G401 (cell line): ENCODE results near the gene AFG1L. TPM values are rescaled to one million over a fixed set of nuclear protein-coding genes. Genes with fewer than 3 reads are reported as not detected.
"Not testable (repeated sequence)": the region's sequence is repeated elsewhere in the genome, so short reads cannot be mapped to it uniquely, and the experiment has no call there.

ENCODE experiments used
- DNase-seq: peaks from one replicate; pipeline ENCODE4 v3.0.0-alpha.2; 2015; ENCODE audit warnings: low spot score
- in situ Hi-C: cut with HindIII; loops from 2 replicates; pipeline ENCODE4 v1.10.0; 2016; ENCODE audit warnings: low sequenced_read_pairs, mixed read lengths
- total RNA-seq: library from RNA; depleted of rRNA; stranded (reverse); fragments of >200 nt; shearing (Covaris generic); gene quantifications from 2 replicates; pipeline ENCODE4 v1.2.3, GENCODE V29; 2014

Gene AFG1L
- total RNA-seq, 1 experiment from 2014 or later = 9.5 TPM

GRCh38 chr6:108286366-108286765 is 8.5 kb upstream of the AFG1L start:
- in situ Hi-C loops = no loop called here
- DNase-seq = no peak

- in situ Hi-C loops = no loop called here
- DNase-seq = no peak
These were observed 7.5 kb upstream of the AFG1L start for GRCh38 chr6:108287373-108287772.

- no peak for DNase-seq
- in situ Hi-C loops = no loop called here
These were observed 6.1 kb upstream of the AFG1L start for GRCh38 chr6:108288742-108289141.

GRCh38 chr6:108291091-108291490 is 3.8 kb upstream of the AFG1L start:
- DNase-seq = no peak
- in situ Hi-C loops = no loop called here

- DNase-seq, in situ Hi-C loops: not testable (repeated sequence)
These were observed 2.3 kb upstream of the AFG1L start for GRCh38 chr6:108292561-108292960.

- in situ Hi-C loops = no loop called here
- no peak for DNase-seq
These were observed 1.1 kb upstream of the AFG1L start for GRCh38 chr6:108293527-108294296.

GRCh38 chr6:108294297-108294726 is 542 bp upstream of the AFG1L start:
- no peak for DNase-seq
- in situ Hi-C loops = no loop called here

- in situ Hi-C loops = no loop called here
- DNase-seq = no peak
These were observed 822 bp downstream of the AFG1L start for GRCh38 chr6:108295676-108296075.

GRCh38 chr6:108302386-108302785 is 7.5 kb downstream of the AFG1L start:
- DNase-seq = no peak

GRCh38 chr6:108304646-108305045 is 9.8 kb downstream of the AFG1L start:
- in situ Hi-C loops = no loop called here

More at GRCh38 chr6:108302386-108302785, 7.5 kb downstream of the AFG1L start:
- in situ Hi-C loops = no loop called here

GRCh38 chr6:108308641-108309040 is 13.8 kb downstream of the AFG1L start:
- in situ Hi-C loops, DNase-seq: not testable (repeated sequence)

More at GRCh38 chr6:108304646-108305045, 9.8 kb downstream of the AFG1L start:
- no peak for DNase-seq

GRCh38 chr6:108309844-108310243 is 15.0 kb downstream of the AFG1L start:
- in situ Hi-C loops = no loop called here
- DNase-seq = no peak

- DNase-seq = no peak
- in situ Hi-C loops = no loop called here
These were observed 17.8 kb downstream of the AFG1L start for GRCh38 chr6:108312605-108313004.

- in situ Hi-C loops = no loop called here
- DNase-seq = no peak
These were observed 26.4 kb downstream of the AFG1L start for GRCh38 chr6:108321253-108321747.

- no peak for DNase-seq
- in situ Hi-C loops = no loop called here
These were observed 27.9 kb downstream of the AFG1L start for GRCh38 chr6:108322728-108323127.

GRCh38 chr6:108323710-108324466 is 29.0 kb downstream of the AFG1L start:
- no peak for DNase-seq
- in situ Hi-C loops = no loop called here

- DNase-seq, in situ Hi-C loops: not testable (repeated sequence)
These were observed 35.4 kb downstream of the AFG1L start for GRCh38 chr6:108330221-108330785.

GRCh38 chr6:108330806-108331205 is 36.0 kb downstream of the AFG1L start:
- in situ Hi-C loops = no loop called here
- no peak for DNase-seq

GRCh38 chr6:108331982-108332381 is 37.1 kb downstream of the AFG1L start:
- in situ Hi-C loops = no loop called here
- no peak for DNase-seq

- DNase-seq = no peak
- in situ Hi-C loops = no loop called here
These were observed 42.1 kb downstream of the AFG1L start for GRCh38 chr6:108336971-108337370.
